ENCODE data around the gene GSAP.

- TF ChIP-seq CTCF (IDR thresholded peaks at IDR 0.05; ENCODE audit: insufficient read depth, low read length, poor library complexity, severe bottlenecking), result no peak
- no peak for TF ChIP-seq EZH2phosphoT487 (conservative IDR thresholded peaks at IDR 0.05; ENCODE audit: low read length)
Observed at GRCh38 chr7:77339726-77340125, 76.4 kb downstream of the GSAP start.

All from SU-DHL-6 (cell line).